Neural cell (in vitro differentiated cells): ENCODE results near the gene ABCG8.

Experiments
- EP300 ChIP-seq: fragments of 450-650 bp; conservative IDR thresholded peaks from 2 replicates; pipeline ENCODE4 v1.6.1; 2014; ENCODE audit warnings: antibody characterized with exemption, mild to moderate bottlenecking, moderate library complexity; ENCODE audit not compliant: poor library complexity, severe bottlenecking
- EZH2 ChIP-seq: fragments of 200-600, 300-800 bp; shearing (Covaris generic), sonication (generic); IDR thresholded peaks from 2 replicates; pipeline ENCODE4 v1.6.1; 2014; ENCODE audit warnings: antibody characterized with exemption, low read length, borderline replicate concordance, mild to moderate bottlenecking; ENCODE audit not compliant: insufficient read depth, poor library complexity, severe bottlenecking
- POLR2AphosphoS5 ChIP-seq: IDR thresholded peaks from 2 replicates; pipeline ENCODE4 v1.6.1; 2012
- SMC3 ChIP-seq: fragments of 450-650 bp; conservative IDR thresholded peaks from 2 replicates; pipeline ENCODE4 v1.6.1; 2014; ENCODE audit warnings: antibody characterized with exemption, mild to moderate bottlenecking, moderate library complexity; ENCODE audit not compliant: poor library complexity
- TAF1 ChIP-seq: IDR thresholded peaks from 2 replicates; pipeline ENCODE4 v1.6.1; 2012; ENCODE audit warnings: low read depth
- TF ChIP-seq, protein P1 (sequence below): fragments of 450-650 bp; IDR thresholded peaks from 2 replicates; pipeline ENCODE4 v1.5.1; 2014; ENCODE audit warnings: antibody characterized with exemption, mild to moderate bottlenecking, moderate library complexity; ENCODE audit not compliant: poor library complexity, severe bottlenecking
- TF ChIP-seq, protein P2 (sequence below): IDR thresholded peaks from 2 replicates; pipeline ENCODE4 v1.6.1; 2012; ENCODE audit warnings: borderline replicate concordance

DNA sequence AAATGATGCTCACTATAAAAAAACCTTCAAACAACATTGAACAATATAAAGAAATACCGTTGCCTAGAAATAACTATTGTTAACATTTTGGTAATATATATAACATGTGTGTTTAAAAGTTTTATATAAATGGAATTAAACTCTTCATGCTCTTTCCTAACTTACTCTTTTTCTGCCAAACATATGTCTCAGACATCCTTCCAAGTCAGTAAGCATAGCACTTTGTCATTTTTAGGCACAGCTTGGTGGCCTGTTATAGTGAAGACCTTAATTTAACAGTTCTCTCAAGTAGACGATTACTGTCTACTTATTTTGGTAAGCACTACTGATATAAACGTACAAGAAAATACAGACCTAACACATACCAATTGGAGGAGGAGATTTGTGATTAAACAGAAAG lies 24.1 kb upstream of the ABCG8 start:
- no peak for TF ChIP-seq POLR2AphosphoS5
- TF ChIP-seq, protein P1, sequence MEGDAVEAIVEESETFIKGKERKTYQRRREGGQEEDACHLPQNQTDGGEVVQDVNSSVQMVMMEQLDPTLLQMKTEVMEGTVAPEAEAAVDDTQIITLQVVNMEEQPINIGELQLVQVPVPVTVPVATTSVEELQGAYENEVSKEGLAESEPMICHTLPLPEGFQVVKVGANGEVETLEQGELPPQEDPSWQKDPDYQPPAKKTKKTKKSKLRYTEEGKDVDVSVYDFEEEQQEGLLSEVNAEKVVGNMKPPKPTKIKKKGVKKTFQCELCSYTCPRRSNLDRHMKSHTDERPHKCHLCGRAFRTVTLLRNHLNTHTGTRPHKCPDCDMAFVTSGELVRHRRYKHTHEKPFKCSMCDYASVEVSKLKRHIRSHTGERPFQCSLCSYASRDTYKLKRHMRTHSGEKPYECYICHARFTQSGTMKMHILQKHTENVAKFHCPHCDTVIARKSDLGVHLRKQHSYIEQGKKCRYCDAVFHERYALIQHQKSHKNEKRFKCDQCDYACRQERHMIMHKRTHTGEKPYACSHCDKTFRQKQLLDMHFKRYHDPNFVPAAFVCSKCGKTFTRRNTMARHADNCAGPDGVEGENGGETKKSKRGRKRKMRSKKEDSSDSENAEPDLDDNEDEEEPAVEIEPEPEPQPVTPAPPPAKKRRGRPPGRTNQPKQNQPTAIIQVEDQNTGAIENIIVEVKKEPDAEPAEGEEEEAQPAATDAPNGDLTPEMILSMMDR: no peak
- TF ChIP-seq TAF1: no peak
- TF ChIP-seq EP300: no peak
- no peak for TF ChIP-seq EZH2
- TF ChIP-seq, protein P2, sequence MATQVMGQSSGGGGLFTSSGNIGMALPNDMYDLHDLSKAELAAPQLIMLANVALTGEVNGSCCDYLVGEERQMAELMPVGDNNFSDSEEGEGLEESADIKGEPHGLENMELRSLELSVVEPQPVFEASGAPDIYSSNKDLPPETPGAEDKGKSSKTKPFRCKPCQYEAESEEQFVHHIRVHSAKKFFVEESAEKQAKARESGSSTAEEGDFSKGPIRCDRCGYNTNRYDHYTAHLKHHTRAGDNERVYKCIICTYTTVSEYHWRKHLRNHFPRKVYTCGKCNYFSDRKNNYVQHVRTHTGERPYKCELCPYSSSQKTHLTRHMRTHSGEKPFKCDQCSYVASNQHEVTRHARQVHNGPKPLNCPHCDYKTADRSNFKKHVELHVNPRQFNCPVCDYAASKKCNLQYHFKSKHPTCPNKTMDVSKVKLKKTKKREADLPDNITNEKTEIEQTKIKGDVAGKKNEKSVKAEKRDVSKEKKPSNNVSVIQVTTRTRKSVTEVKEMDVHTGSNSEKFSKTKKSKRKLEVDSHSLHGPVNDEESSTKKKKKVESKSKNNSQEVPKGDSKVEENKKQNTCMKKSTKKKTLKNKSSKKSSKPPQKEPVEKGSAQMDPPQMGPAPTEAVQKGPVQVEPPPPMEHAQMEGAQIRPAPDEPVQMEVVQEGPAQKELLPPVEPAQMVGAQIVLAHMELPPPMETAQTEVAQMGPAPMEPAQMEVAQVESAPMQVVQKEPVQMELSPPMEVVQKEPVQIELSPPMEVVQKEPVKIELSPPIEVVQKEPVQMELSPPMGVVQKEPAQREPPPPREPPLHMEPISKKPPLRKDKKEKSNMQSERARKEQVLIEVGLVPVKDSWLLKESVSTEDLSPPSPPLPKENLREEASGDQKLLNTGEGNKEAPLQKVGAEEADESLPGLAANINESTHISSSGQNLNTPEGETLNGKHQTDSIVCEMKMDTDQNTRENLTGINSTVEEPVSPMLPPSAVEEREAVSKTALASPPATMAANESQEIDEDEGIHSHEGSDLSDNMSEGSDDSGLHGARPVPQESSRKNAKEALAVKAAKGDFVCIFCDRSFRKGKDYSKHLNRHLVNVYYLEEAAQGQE: no peak
- TF ChIP-seq SMC3: no peak
